K562 (cell line): ENCODE measurements around the gene ZKSCAN7. TPM values are rescaled to one million over a fixed set of nuclear protein-coding genes. Genes with fewer than 3 reads are reported as not detected.

Experiments used
- ATAC-seq: fragments of 200-7000 bp; cut with Tn5 transposase; 3 replicates; pipeline ENCODE4 v1.9.1; 2020; ENCODE audit warnings: moderate library complexity
- BruUV-seq: library from RNA; stranded (reverse); fragments of 400-500 nt; replicated peaks from 2 replicates; lab custom pipeline; 2021; lab: Mats Ljungman, UMichigan
- CTCF ChIA-PET: fragments of 300-600 bp; formaldehyde crosslinking; extraction: SDS; loops from one replicate; lab custom pipeline; 2021; ENCODE audit warnings: low intra/inter-chr PET ratio; lab: Yijun Ruan, JAX
- POLR2A ChIA-PET: fragments of 300-600, 350-650 bp; sonication (Branson Sonifier 250); formaldehyde crosslinking; extraction: SDS; loops from one replicate; lab custom pipeline; 2021; ENCODE audit warnings: antibody characterized with exemption, inconsistent platforms; lab: Yijun Ruan, JAX
- DNase-seq, 4 experiments: peaks; one replicate each; pipeline versions ENCODE4 v3.0.0 to v3.0.0-alpha.2; 2011 to 2018; ENCODE audit warnings: low spot score in 3 of 4, mixed read lengths in 3 of 4; ENCODE audit errors: extremely low read depth in 1 of 4
- FAIRE-seq: peaks from 2 replicates; lab custom pipeline; 2011; peaks lifted over from hg19 to GRCh38; lab: Jason Lieb, UNC
- H2AFZ ChIP-seq: 2 replicates; pipeline ENCODE4 v1.6.0; 2011; ENCODE audit warnings: low read depth, low read length, control low read depth, inconsistent platforms
- H3K27ac ChIP-seq: fragments of 200-600 bp; 3 replicates; pipeline ENCODE4 v1.8.0; 2011; ENCODE audit warnings: low read depth, mild to moderate bottlenecking, control low read depth, inconsistent platforms, low read length, moderate library complexity, mixed read lengths; ENCODE audit errors: extremely low read depth
- H3K27me3 ChIP-seq, 2 experiments: fragments of 300-600 bp in 1 of 2; 2 replicates in 1 of 2; 3 replicates in 1 of 2; pipeline versions ENCODE4 v1.6.0 to v1.8.0; 2011; ENCODE audit warnings: inconsistent platforms in 2 of 2, low read length in 2 of 2, mild to moderate bottlenecking in 1 of 2, mixed read lengths in 1 of 2, moderate library complexity in 1 of 2; ENCODE audit not compliant: control insufficient read depth in 2 of 2, insufficient read depth in 2 of 2
- H3K36me3 ChIP-seq: fragments of 300-600 bp; 3 replicates; pipeline ENCODE4 v1.8.0; 2011; ENCODE audit warnings: mild to moderate bottlenecking, low read length, inconsistent platforms; ENCODE audit not compliant: control insufficient read depth, insufficient read depth
- H3K4me1 ChIP-seq, 2 experiments: fragments of 200-600 bp in 1 of 2; replicated peaks in 1 of 2; 2 replicates in 1 of 2; 3 replicates in 1 of 2; pipeline versions ENCODE4 v1.5.1 to v1.8.0; 2011; ENCODE audit warnings: inconsistent platforms in 2 of 2, low read length in 2 of 2, mild to moderate bottlenecking in 1 of 2, mixed read lengths in 1 of 2, moderate library complexity in 1 of 2; ENCODE audit not compliant: control insufficient read depth in 2 of 2, insufficient read depth in 2 of 2
- H3K4me2 ChIP-seq: 2 replicates; pipeline ENCODE4 v1.6.1; 2011; ENCODE audit warnings: low read length, control low read depth, inconsistent platforms, mixed read lengths; ENCODE audit not compliant: insufficient read depth
- H3K4me3 ChIP-seq: fragments of 200-600 bp; sonication (generic), shearing (Covaris generic); 2 replicates; pipeline ENCODE4 v1.5.1; 2016; ENCODE audit warnings: control low read depth, inconsistent platforms
- H3K79me2 ChIP-seq: fragments of 200-600 bp; 3 replicates; pipeline ENCODE4 v1.8.0; 2011; ENCODE audit warnings: low read length, inconsistent platforms; ENCODE audit not compliant: control insufficient read depth, insufficient read depth
- H3K9ac ChIP-seq, 2 experiments: 2 replicates each; pipeline versions ENCODE4 v1.6.0 to v1.6.1; 2011; ENCODE audit warnings: low read depth in 2 of 2, low read length in 2 of 2, control low read depth in 1 of 2, inconsistent platforms in 1 of 2, mild to moderate bottlenecking in 1 of 2, mixed read lengths in 1 of 2; ENCODE audit not compliant: insufficient read depth in 1 of 2
- H3K9me1 ChIP-seq: one replicate; pipeline ENCODE4 v1.6.0; 2011; ENCODE audit warnings: inconsistent platforms, mild to moderate bottlenecking, low read length, moderate library complexity; ENCODE audit not compliant: control insufficient read depth, insufficient read depth
- H3K9me3 ChIP-seq: replicated peaks from 2 replicates; pipeline ENCODE4 v1.5.1; 2011; ENCODE audit warnings: low read depth, low read length, inconsistent platforms; ENCODE audit not compliant: control insufficient read depth, insufficient read depth
- H4K20me1 ChIP-seq: replicated peaks from 2 replicates; pipeline ENCODE4 v1.6.1; 2011; ENCODE audit warnings: low read length, inconsistent platforms, mixed read lengths; ENCODE audit not compliant: control insufficient read depth, insufficient read depth
- CC2D1A ChIP-seq: fragments of 450-650 bp; IDR thresholded peaks from 2 replicates; pipeline ENCODE4 v1.6.1; 2017; ENCODE audit warnings: mild to moderate bottlenecking
- HDAC2 ChIP-seq: fragments of 450-650 bp; IDR thresholded peaks from 2 replicates; pipeline ENCODE4 v1.6.1; 2016; ENCODE audit warnings: mild to moderate bottlenecking
- PHB ChIP-seq: fragments of 250-450 bp; sonication (Bioruptor Pico); IDR thresholded peaks from 2 replicates; pipeline ENCODE4 v1.5.0; 2021
- SMARCA5 ChIP-seq: fragments of 450-650 bp; IDR thresholded peaks from 2 replicates; pipeline ENCODE4 v1.6.1; 2016
- SMARCC2 ChIP-seq: fragments of 450-650 bp; IDR thresholded peaks from 2 replicates; pipeline ENCODE4 v1.6.1; 2017; ENCODE audit warnings: antibody characterized with exemption, moderate library complexity, mild to moderate bottlenecking, low read depth
- SMC3 ChIP-seq: conservative IDR thresholded peaks from 2 replicates; pipeline ENCODE4 v1.6.1; 2011; ENCODE audit warnings: low read depth, low read length, improper control_type of control experiment; ENCODE audit not compliant: insufficient read depth
- TAF7 ChIP-seq: fragments of 450-650 bp; IDR thresholded peaks from 2 replicates; pipeline ENCODE4 v1.6.1; 2016; ENCODE audit warnings: missing genetic modification characterization, missing compliant biosample characterization
- TSC22D4 ChIP-seq: fragments of 450-650 bp; IDR thresholded peaks from 2 replicates; pipeline ENCODE4 v1.6.1; 2016; ENCODE audit warnings: missing genetic modification characterization, missing biosample characterization, control low read depth
- ZNF384 ChIP-seq: IDR thresholded peaks from 2 replicates; pipeline ENCODE4 v1.6.1; 2012; ENCODE audit warnings: low read depth, low read length, improper control_type of control experiment
- WGBS: fragments of 100-300 bp; shearing (Covaris generic); methylation state at CpG from one replicate; pipeline ENCODE4 v1.1.6; 2016; ENCODE audit warnings: low coverage, mixed read lengths; ENCODE audit not compliant: insufficient coverage; ENCODE audit errors: missing lambda C conversion rate; 5-methylcytosine and 5-hydroxymethylcytosine counted together
- in situ Hi-C: fragments of 300-500 bp; cut with MboI; formaldehyde crosslinking; loops from 4 replicates; pipeline ENCODE4 v1.15.0; 2018; ENCODE audit warnings: inconsistent platforms, mixed read lengths
- intact Hi-C: fragments of 100-400 bp; cut with micrococcal nuclease; formaldehyde crosslinking; loops from 2 replicates; pipeline ENCODE4 v1.14.2; 2022
- polyA plus RNA-seq, 8 experiments: library from polyadenylated mRNA; depleted of rRNA in 4 of 8; stranded (reverse) in 5 of 8; unstranded in 3 of 8; fragments of >200 nt; fragmentation: Nextera tagmentation in 2 of 8; fragmentation: Illumina TruSeq in 1 of 8; extraction: Ambion mirVana in 2 of 8; extraction: Trizol in 1 of 8; gene quantifications; 2 replicates each; pipeline versions ENCODE4 v1.2.1 to v1.2.3, GENCODE V29; 2011 to 2014; ENCODE audit warnings: inconsistent platforms in 1 of 8, missing spikeins in 1 of 8
- total RNA-seq, 7 experiments: library from RNA; depleted of rRNA in 6 of 7; stranded (reverse); fragments of >200 nt in 6 of 7; fragmentation: Illumina TruSeq in 2 of 7; extraction: Trizol in 2 of 7; gene quantifications; 2 replicates each; pipeline versions ENCODE4 v1.2.1 to v1.2.3, GENCODE V29; 2011 to 2021; ENCODE audit warnings: low replicate concordance in 1 of 7
- TF ChIP-seq, protein P1 (sequence below): fragments of 250-450 bp; sonication (Bioruptor Pico); IDR thresholded peaks from 2 replicates; pipeline ENCODE4 v1.4.0; 2020; ENCODE audit warnings: mild to moderate bottlenecking
- TF ChIP-seq, protein P2 (sequence below): sonication (generic); formaldehyde crosslinking; IDR thresholded peaks from 2 replicates; pipeline ENCODE4 v1.8.0; 2022; ENCODE audit warnings: mild to moderate bottlenecking, low read depth, missing genetic modification reagents

The ZKSCAN7 gene
- total and polyA plus RNA-seq, 9 of the 15 experiments (the other 6 are each of a cell fraction or from before 2014, with no cell fraction given), result not detected

DNA sequence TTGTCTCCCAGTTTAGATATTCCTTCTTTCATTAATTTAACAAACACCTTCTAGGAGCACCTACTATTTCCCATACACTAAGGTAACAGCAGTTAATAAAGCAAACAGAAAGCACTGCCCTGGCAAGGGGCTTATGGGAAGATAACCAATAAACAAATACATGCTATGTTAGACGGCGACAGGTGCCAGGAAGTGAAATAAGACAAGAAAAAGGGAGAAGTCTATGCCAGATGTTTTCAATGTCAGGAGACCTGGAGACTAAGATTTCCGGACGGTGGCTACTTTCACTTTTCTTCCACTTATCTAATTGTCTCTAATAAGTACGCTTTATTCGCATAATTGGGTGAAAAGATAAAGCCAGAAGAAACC is 45.0 kb upstream of the ZKSCAN7 start (continued):
- TF ChIP-seq, protein P1, sequence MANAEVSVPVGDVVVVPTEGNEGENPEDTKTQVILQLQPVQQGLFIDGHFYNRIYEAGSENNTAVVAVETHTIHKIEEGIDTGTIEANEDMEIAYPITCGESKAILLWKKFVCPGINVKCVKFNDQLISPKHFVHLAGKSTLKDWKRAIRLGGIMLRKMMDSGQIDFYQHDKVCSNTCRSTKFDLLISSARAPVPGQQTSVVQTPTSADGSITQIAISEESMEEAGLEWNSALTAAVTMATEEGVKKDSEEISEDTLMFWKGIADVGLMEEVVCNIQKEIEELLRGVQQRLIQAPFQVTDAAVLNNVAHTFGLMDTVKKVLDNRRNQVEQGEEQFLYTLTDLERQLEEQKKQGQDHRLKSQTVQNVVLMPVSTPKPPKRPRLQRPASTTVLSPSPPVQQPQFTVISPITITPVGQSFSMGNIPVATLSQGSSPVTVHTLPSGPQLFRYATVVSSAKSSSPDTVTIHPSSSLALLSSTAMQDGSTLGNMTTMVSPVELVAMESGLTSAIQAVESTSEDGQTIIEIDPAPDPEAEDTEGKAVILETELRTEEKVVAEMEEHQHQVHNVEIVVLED, result 0 out of 2 replicates have a peak, but pooled peaks have one; percentile 3
- TF ChIP-seq PHB, result no peak
- TF ChIP-seq CC2D1A, result no peak
- no peak for TF ChIP-seq ZNF384
- TF ChIP-seq TSC22D4 (tag), result no peak

DNA sequence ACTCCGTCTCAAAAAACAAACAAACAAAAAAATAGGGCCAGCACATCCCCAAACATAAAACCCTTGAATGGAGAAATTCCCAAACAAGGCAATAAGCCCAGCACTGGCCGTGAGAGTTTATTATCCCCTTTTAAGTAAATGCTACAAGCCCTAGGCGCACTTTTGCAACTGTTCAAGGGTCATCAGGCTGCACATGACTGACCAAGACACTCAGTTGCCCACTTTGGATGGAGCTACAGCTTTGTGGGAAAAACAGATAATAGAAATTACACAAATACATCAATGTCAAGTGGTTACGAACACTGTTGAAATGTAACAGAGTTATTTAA is 43.8 kb upstream of the ZKSCAN7 start:
- peak overlapping the region; percentile 85 for H3K27ac ChIP-seq
- peak overlapping the region; percentile 87 for H3K4me2 ChIP-seq
- H4K20me1 ChIP-seq, result 0 out of 2 replicates have a peak, but pooled peaks cover 5% of the 10 kb centered on the region
- in situ Hi-C loops (loop anchor here (10.0 kb wide), 1 partner anchor 186 kb away; no protein-coding TSS in a partner anchor), intact Hi-C loops (loop anchor here (2.0 kb wide), 1 partner anchor 72 kb away; no protein-coding TSS in a partner anchor)
- H3K9me1 ChIP-seq, result peaks cover 4% of the 10 kb centered on the region
- H2AFZ ChIP-seq, result peak overlapping the region; percentile 97
- H3K36me3 ChIP-seq, result peaks cover 12% of the 10 kb centered on the region
- POLR2A ChIA-PET, result interaction anchor here (0.6 to 2.3 kb wide), 11 partner anchors 8 to 406 kb away, joined by 3 to 11 read pairs (median 4); partner anchors contain the start of genes KIAA1143, KIF15 and TCAIM
- 0 out of 2 replicates have a peak, but pooled peaks cover 3% of the 10 kb centered on the region for H3K9me3 ChIP-seq
- peak overlapping the region; percentile 91 for H3K4me3 ChIP-seq
- peaks cover 46% of the 10 kb centered on the region for H3K79me2 ChIP-seq
- no peak for FAIRE-seq
- ATAC-seq, result peak; percentile 3; the same call in 2 of the 3 replicates
- WGBS, result 31% methylated on average over 4 of the region's 4 CpGs
- no TSS peak for BruUV-seq
- CTCF ChIA-PET, result interaction anchor here (0.6 kb wide), 1 partner anchor 257 kb away, joined by 3 read pairs; no protein-coding TSS in a partner anchor
- DNase-seq, result peak in 1 of 4 experiments; percentile 24
- H3K27me3 ChIP-seq, result no peaks in the 10 kb centered on the region
- H3K9ac ChIP-seq, result peak overlapping the region; percentile 82 to 91
- H3K4me1 ChIP-seq, result peaks cover 6 to 17% of the 10 kb centered on the region in 2 experiments
- TF ChIP-seq SMARCC2, result no peak
- no peak for TF ChIP-seq SMC3
- TF ChIP-seq, protein P2, sequence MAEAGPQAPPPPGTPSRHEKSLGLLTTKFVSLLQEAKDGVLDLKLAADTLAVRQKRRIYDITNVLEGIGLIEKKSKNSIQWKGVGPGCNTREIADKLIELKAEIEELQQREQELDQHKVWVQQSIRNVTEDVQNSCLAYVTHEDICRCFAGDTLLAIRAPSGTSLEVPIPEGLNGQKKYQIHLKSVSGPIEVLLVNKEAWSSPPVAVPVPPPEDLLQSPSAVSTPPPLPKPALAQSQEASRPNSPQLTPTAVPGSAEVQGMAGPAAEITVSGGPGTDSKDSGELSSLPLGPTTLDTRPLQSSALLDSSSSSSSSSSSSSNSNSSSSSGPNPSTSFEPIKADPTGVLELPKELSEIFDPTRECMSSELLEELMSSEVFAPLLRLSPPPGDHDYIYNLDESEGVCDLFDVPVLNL, result no peak
- no peak for TF ChIP-seq SMARCA5
- TF ChIP-seq HDAC2, result 0 out of 2 replicates have a peak, but pooled peaks have one; percentile 11
- no peak for TF ChIP-seq TAF7 (tag)
